Neural cell (in vitro differentiated cells): ENCODE data around the gene GLS. TPM values are rescaled to one million over a fixed set of nuclear protein-coding genes. Genes with fewer than 3 reads are reported as not detected.

Experiments
- H2AFZ ChIP-seq: fragments of 200-600, 300-800 bp; sonication (generic), shearing (Covaris generic); 2 replicates; pipeline ENCODE4 v1.6.0; 2014; ENCODE audit warnings: low read depth, mild to moderate bottlenecking, antibody characterized with exemption, low read length, moderate library complexity
- H3F3A ChIP-seq: fragments of 200-600 bp; shearing (Covaris generic); 2 replicates; pipeline ENCODE4 v1.6.1; 2016; ENCODE audit warnings: mild to moderate bottlenecking, moderate library complexity, mixed read lengths, antibody characterized with exemption, low read length; ENCODE audit not compliant: insufficient read depth, poor library complexity, severe bottlenecking
- H3K27ac ChIP-seq: fragments of 200-600, 300-800 bp; sonication (generic), shearing (Covaris generic); 2 replicates; pipeline ENCODE4 v1.5.1; 2014; ENCODE audit warnings: mild to moderate bottlenecking, low read length, moderate library complexity
- H3K27me3 ChIP-seq: fragments of 300-800, 200-600 bp; sonication (generic), shearing (Covaris generic); 2 replicates; pipeline ENCODE4 v1.6.0; 2014; ENCODE audit warnings: mild to moderate bottlenecking, low read depth, low read length, moderate library complexity; ENCODE audit not compliant: insufficient read depth
- H3K36me3 ChIP-seq: fragments of 300-800, 200-600 bp; sonication (generic), shearing (Covaris generic); 2 replicates; pipeline ENCODE4 v1.5.1; 2014; ENCODE audit warnings: mild to moderate bottlenecking, antibody characterized with exemption, low read length, moderate library complexity; ENCODE audit not compliant: insufficient read depth
- H3K4me2 ChIP-seq: fragments of 300-800, 200-600 bp; sonication (generic), shearing (Covaris generic); 2 replicates; pipeline ENCODE4 v1.6.0; 2014; ENCODE audit warnings: mild to moderate bottlenecking, low read length
- H3K4me3 ChIP-seq: fragments of 300-800, 200-600 bp; sonication (generic), shearing (Covaris generic); 2 replicates; pipeline ENCODE4 v1.5.1; 2014; ENCODE audit warnings: mild to moderate bottlenecking, low read length, moderate library complexity
- H3K79me2 ChIP-seq: fragments of 200-600 bp; shearing (Covaris generic); replicated peaks from 2 replicates; pipeline ENCODE4 v1.6.0; 2014; ENCODE audit warnings: mild to moderate bottlenecking, low read length, moderate library complexity; ENCODE audit not compliant: insufficient read depth
- H3K9ac ChIP-seq: fragments of 300-800, 200-600 bp; sonication (generic), shearing (Covaris generic); 2 replicates; pipeline ENCODE4 v1.6.1; 2016; ENCODE audit warnings: mild to moderate bottlenecking, low read length, mixed read lengths
- H3K9me2 ChIP-seq: fragments of 200-600 bp; shearing (Covaris generic); 2 replicates; pipeline ENCODE4 v1.6.1; 2016; ENCODE audit warnings: mild to moderate bottlenecking, low read length, mixed read lengths; ENCODE audit not compliant: insufficient read depth
- H3K9me3 ChIP-seq: fragments of 200-600, 300-800 bp; sonication (generic), shearing (Covaris generic); 2 replicates; pipeline ENCODE4 v1.6.1; 2016; ENCODE audit warnings: mild to moderate bottlenecking, mixed run types, low read length, moderate library complexity, mixed read lengths
- H4K20me1 ChIP-seq: fragments of 200-600 bp; shearing (Covaris generic); 2 replicates; pipeline ENCODE4 v1.6.1; 2016; ENCODE audit warnings: mild to moderate bottlenecking, mixed run types; ENCODE audit not compliant: insufficient read depth
- EP300 ChIP-seq: fragments of 450-650 bp; conservative IDR thresholded peaks from 2 replicates; pipeline ENCODE4 v1.6.1; 2014; ENCODE audit warnings: antibody characterized with exemption, mild to moderate bottlenecking, moderate library complexity; ENCODE audit not compliant: poor library complexity, severe bottlenecking
- EZH2 ChIP-seq: fragments of 200-600, 300-800 bp; shearing (Covaris generic), sonication (generic); IDR thresholded peaks from 2 replicates; pipeline ENCODE4 v1.6.1; 2014; ENCODE audit warnings: antibody characterized with exemption, low read length, borderline replicate concordance, mild to moderate bottlenecking; ENCODE audit not compliant: insufficient read depth, poor library complexity, severe bottlenecking
- MXI1 ChIP-seq: fragments of 450-650 bp; conservative IDR thresholded peaks from 2 replicates; pipeline ENCODE4 v1.6.1; 2014; ENCODE audit warnings: antibody characterized with exemption, mild to moderate bottlenecking; ENCODE audit not compliant: poor library complexity, severe bottlenecking
- POLR2AphosphoS5 ChIP-seq: IDR thresholded peaks from 2 replicates; pipeline ENCODE4 v1.6.1; 2012
- RAD21 ChIP-seq: fragments of 450-650 bp; conservative IDR thresholded peaks from 2 replicates; pipeline ENCODE4 v1.6.1; 2014; ENCODE audit warnings: antibody characterized with exemption, mild to moderate bottlenecking, moderate library complexity
- SMC3 ChIP-seq: fragments of 450-650 bp; conservative IDR thresholded peaks from 2 replicates; pipeline ENCODE4 v1.6.1; 2014; ENCODE audit warnings: antibody characterized with exemption, mild to moderate bottlenecking, moderate library complexity; ENCODE audit not compliant: poor library complexity
- TAF1 ChIP-seq: IDR thresholded peaks from 2 replicates; pipeline ENCODE4 v1.6.1; 2012; ENCODE audit warnings: low read depth
- polyA plus RNA-seq: library from polyadenylated mRNA; depleted of rRNA; stranded (reverse); fragments of >200 nt; gene quantifications from 2 replicates; pipeline ENCODE4 v1.2.3, GENCODE V29; 2014
- TF ChIP-seq, protein P1 (sequence below): IDR thresholded peaks from 2 replicates; pipeline ENCODE4 v1.6.1; 2012; ENCODE audit warnings: borderline replicate concordance
- TF ChIP-seq, protein P2 (sequence below): fragments of 450-650 bp; IDR thresholded peaks from 2 replicates; pipeline ENCODE4 v1.5.1; 2014; ENCODE audit warnings: antibody characterized with exemption, mild to moderate bottlenecking, moderate library complexity; ENCODE audit not compliant: poor library complexity, severe bottlenecking

Gene GLS
- polyA plus RNA-seq, 1 donor from 2014 or later, result 90.2 TPM

DNA sequence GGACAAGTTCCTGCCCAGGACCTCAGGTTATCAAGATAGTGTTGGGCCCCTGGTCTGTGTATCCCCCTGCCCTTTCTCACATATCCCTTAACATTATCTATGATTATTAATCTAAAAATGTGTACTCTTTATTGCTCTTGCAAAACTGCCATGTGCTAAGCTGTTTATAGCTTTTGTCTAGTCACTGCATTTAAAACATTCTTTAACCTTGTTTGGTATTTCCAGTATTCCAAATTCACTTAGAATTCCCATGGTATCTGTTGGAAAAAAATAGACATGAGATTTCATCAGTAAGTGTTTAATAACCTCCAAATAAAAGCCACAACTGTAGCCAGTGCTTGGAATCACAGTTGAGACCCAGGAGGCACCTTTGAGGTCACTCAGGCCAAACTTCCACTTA, 16.2 kb upstream of the GLS start:
- no peak overlapping the region for H3K9ac ChIP-seq
- H3K9me2 ChIP-seq, result no peaks in the 10 kb centered on the region
- no peak overlapping the region for H3K27ac ChIP-seq
- H3K36me3 ChIP-seq, result no peaks in the 10 kb centered on the region
- H3K27me3 ChIP-seq, result no peaks in the 10 kb centered on the region
- no peaks in the 10 kb centered on the region for H3K9me3 ChIP-seq
- no peak overlapping the region for H2AFZ ChIP-seq
- H4K20me1 ChIP-seq, result no peaks in the 10 kb centered on the region
- no peaks in the 10 kb centered on the region for H3K79me2 ChIP-seq
- TF ChIP-seq SMC3 (no peak), TAF1 (no peak), POLR2AphosphoS5 (no peak), EZH2 (no peak), EP300 (no peak), MXI1 (no peak)
- TF ChIP-seq, protein P1, sequence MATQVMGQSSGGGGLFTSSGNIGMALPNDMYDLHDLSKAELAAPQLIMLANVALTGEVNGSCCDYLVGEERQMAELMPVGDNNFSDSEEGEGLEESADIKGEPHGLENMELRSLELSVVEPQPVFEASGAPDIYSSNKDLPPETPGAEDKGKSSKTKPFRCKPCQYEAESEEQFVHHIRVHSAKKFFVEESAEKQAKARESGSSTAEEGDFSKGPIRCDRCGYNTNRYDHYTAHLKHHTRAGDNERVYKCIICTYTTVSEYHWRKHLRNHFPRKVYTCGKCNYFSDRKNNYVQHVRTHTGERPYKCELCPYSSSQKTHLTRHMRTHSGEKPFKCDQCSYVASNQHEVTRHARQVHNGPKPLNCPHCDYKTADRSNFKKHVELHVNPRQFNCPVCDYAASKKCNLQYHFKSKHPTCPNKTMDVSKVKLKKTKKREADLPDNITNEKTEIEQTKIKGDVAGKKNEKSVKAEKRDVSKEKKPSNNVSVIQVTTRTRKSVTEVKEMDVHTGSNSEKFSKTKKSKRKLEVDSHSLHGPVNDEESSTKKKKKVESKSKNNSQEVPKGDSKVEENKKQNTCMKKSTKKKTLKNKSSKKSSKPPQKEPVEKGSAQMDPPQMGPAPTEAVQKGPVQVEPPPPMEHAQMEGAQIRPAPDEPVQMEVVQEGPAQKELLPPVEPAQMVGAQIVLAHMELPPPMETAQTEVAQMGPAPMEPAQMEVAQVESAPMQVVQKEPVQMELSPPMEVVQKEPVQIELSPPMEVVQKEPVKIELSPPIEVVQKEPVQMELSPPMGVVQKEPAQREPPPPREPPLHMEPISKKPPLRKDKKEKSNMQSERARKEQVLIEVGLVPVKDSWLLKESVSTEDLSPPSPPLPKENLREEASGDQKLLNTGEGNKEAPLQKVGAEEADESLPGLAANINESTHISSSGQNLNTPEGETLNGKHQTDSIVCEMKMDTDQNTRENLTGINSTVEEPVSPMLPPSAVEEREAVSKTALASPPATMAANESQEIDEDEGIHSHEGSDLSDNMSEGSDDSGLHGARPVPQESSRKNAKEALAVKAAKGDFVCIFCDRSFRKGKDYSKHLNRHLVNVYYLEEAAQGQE, result no peak
- no peak overlapping the region for H3K4me2 ChIP-seq
- H3K4me3 ChIP-seq, result no peak overlapping the region
- H3F3A ChIP-seq, result no peaks in the 10 kb centered on the region

DNA sequence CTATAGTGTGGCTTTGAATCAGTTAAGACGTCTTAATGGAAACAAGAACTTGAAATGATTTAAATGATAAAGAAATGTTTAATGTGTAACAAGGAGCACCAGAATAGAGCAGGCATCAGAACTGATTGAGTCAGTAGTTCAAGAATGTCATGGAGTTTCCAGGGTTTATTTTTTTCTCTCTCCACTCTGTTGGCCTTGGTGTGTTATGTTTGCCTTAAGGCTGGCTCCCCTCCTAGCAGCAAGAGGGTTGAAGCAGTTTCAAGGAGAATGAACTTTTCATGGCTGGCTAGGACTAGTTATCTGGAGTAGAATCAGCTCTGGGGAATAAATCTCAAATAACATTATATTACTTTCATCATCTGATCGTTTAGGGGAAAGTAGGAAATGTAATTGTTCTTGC, 13.4 kb upstream of the GLS start:
- H2AFZ ChIP-seq, result no peak overlapping the region

More for the DNA sequence above, 13.4 kb upstream of the GLS start:
- Histone ChIP-seq H4K20me1 (no peaks in the 10 kb centered on the region), H3K9ac (no peak overlapping the region), H3K79me2 (no peaks in the 10 kb centered on the region), H3K27ac (no peak overlapping the region), H3K27me3 (no peaks in the 10 kb centered on the region), H3K9me3 (no peaks in the 10 kb centered on the region), H3K9me2 (no peaks in the 10 kb centered on the region), H3K4me3 (no peak overlapping the region), H3F3A (no peaks in the 10 kb centered on the region), H3K36me3 (no peaks in the 10 kb centered on the region), H3K4me2 (no peak overlapping the region)
- no peak for TF ChIP-seq RAD21
- TF ChIP-seq SMC3, result no peak
- TF ChIP-seq, protein P2, sequence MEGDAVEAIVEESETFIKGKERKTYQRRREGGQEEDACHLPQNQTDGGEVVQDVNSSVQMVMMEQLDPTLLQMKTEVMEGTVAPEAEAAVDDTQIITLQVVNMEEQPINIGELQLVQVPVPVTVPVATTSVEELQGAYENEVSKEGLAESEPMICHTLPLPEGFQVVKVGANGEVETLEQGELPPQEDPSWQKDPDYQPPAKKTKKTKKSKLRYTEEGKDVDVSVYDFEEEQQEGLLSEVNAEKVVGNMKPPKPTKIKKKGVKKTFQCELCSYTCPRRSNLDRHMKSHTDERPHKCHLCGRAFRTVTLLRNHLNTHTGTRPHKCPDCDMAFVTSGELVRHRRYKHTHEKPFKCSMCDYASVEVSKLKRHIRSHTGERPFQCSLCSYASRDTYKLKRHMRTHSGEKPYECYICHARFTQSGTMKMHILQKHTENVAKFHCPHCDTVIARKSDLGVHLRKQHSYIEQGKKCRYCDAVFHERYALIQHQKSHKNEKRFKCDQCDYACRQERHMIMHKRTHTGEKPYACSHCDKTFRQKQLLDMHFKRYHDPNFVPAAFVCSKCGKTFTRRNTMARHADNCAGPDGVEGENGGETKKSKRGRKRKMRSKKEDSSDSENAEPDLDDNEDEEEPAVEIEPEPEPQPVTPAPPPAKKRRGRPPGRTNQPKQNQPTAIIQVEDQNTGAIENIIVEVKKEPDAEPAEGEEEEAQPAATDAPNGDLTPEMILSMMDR, result no peak
- TF ChIP-seq EP300, result no peak
- no peak for TF ChIP-seq TAF1
- no peak for TF ChIP-seq EZH2
- TF ChIP-seq, protein P1, result no peak
- TF ChIP-seq MXI1, result no peak
- TF ChIP-seq POLR2AphosphoS5, result no peak
